SU-DHL-6 (cell line): ENCODE results near the gene FCRL5.

Source experiments
- CTCF ChIP-seq: fragments of 200-600 bp; sonication (generic); IDR thresholded peaks from one replicate; pipeline ENCODE4 v1.5.1; 2017; ENCODE audit warnings: antibody characterized with exemption, mild to moderate bottlenecking, low read length, moderate library complexity; ENCODE audit not compliant: insufficient read depth, poor library complexity, severe bottlenecking
- EZH2phosphoT487 ChIP-seq: fragments of 200-600 bp; sonication (generic), shearing (Covaris generic); conservative IDR thresholded peaks from 2 replicates; pipeline ENCODE4 v1.6.1; 2018; ENCODE audit warnings: mild to moderate bottlenecking, antibody characterized with exemption, low read length, moderate library complexity, mixed read lengths

DNA sequence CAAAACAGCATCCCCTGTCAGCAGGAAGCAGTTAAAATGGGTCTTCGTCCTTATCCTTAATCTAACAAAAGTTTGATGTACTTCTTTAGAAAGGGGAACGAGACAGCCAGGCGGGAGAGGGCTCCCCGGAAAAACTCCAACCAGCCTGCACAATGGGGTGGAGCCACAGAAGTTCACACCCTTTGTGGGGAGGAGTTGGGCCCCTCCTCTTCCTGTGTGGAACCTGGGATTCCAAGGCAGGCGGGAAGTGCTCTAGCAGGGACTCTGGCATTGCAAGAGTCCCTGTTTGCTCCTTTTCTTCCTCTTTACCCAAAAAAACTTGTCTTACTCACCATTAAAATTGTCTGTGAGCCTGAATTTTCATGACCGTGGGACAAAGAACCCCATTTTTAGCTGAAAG, 47.7 kb downstream of the FCRL5 start:
- TF ChIP-seq CTCF, result no peak
- no peak for TF ChIP-seq EZH2phosphoT487
